ENCODE measurements around the gene DPP6. TPM values are rescaled to one million over a fixed set of nuclear protein-coding genes. Genes with fewer than 3 reads are reported as not detected.

DPP6 gene
- total RNA-seq, 1 donor from 2014 or later = 0.48 TPM

GRCh38 chr7:154472343-154472742 lies 420.1 kb downstream of the DPP6 start:
- Histone ChIP-seq H3K4me2 (ENCODE audit: low read length) (no peak overlapping the region), H3K27me3 (ENCODE audit: insufficient read depth, low read length) (no peaks in the 10 kb centered on the region), H3K36me3 (ENCODE audit: insufficient read depth, low read length) (no peaks in the 10 kb centered on the region), H4K20me1 (ENCODE audit: insufficient read depth, low read length) (no peaks in the 10 kb centered on the region), H3K79me2 (ENCODE audit: insufficient read depth, low read length) (no peaks in the 10 kb centered on the region), H3K4me1 (ENCODE audit: insufficient read depth, low read length) (no peaks in the 10 kb centered on the region), H2AFZ (ENCODE audit: low read depth, low read length) (no peak overlapping the region), H3K9me3 (ENCODE audit: insufficient read depth, low read depth, low read length) (no peaks in the 10 kb centered on the region), H3K4me3 (ENCODE audit: insufficient read depth, low read depth, low read length) (no peak overlapping the region), H3K27ac (ENCODE audit: low read depth, low read length) (no peak overlapping the region), H3K9ac (ENCODE audit: low read length) (no peak overlapping the region)
- no peaks in the 10 kb centered on the region for H3K9me3 Mint-ChIP-seq (ENCODE audit: unreplicated experiment)
- peak overlapping the region; percentile 41 for H3K27ac Mint-ChIP-seq (ENCODE audit: unreplicated experiment)
- peaks cover 2% of the 10 kb centered on the region for H3K27me3 Mint-ChIP-seq (ENCODE audit: low read depth, unreplicated experiment)
- no peaks in the 10 kb centered on the region for H3K36me3 Mint-ChIP-seq (ENCODE audit: low read depth, unreplicated experiment)
- H3K4me3 Mint-ChIP-seq (ENCODE audit: unreplicated experiment) = no peak overlapping the region
- TF ChIP-seq, protein P1, sequence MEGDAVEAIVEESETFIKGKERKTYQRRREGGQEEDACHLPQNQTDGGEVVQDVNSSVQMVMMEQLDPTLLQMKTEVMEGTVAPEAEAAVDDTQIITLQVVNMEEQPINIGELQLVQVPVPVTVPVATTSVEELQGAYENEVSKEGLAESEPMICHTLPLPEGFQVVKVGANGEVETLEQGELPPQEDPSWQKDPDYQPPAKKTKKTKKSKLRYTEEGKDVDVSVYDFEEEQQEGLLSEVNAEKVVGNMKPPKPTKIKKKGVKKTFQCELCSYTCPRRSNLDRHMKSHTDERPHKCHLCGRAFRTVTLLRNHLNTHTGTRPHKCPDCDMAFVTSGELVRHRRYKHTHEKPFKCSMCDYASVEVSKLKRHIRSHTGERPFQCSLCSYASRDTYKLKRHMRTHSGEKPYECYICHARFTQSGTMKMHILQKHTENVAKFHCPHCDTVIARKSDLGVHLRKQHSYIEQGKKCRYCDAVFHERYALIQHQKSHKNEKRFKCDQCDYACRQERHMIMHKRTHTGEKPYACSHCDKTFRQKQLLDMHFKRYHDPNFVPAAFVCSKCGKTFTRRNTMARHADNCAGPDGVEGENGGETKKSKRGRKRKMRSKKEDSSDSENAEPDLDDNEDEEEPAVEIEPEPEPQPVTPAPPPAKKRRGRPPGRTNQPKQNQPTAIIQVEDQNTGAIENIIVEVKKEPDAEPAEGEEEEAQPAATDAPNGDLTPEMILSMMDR (IDR thresholded peaks at IDR 0.05; ENCODE audit: insufficient read depth, low read depth, low read length) = no peak
- no peak for TF ChIP-seq EZH2 (IDR thresholded peaks at IDR 0.05; ENCODE audit: insufficient read depth, low read length)
- H3K4me1 Mint-ChIP-seq (ENCODE audit: low read depth, unreplicated experiment) = no peaks in the 10 kb centered on the region
- DNase-seq (ENCODE audit: low read depth) (no peak), FAIRE-seq (no peak)

- Histone ChIP-seq H3K9me3 (ENCODE audit: insufficient read depth, low read depth, low read length) (no peaks in the 10 kb centered on the region), H3K27me3 (ENCODE audit: insufficient read depth, low read length) (no peaks in the 10 kb centered on the region), H3K4me2 (ENCODE audit: low read length) (no peak overlapping the region), H3K4me1 (ENCODE audit: insufficient read depth, low read length) (no peaks in the 10 kb centered on the region), H3K4me3 (ENCODE audit: insufficient read depth, low read depth, low read length) (no peak overlapping the region), H3K9ac (ENCODE audit: low read length) (no peak overlapping the region), H2AFZ (ENCODE audit: low read depth, low read length) (no peak overlapping the region), H3K27ac (ENCODE audit: low read depth, low read length) (no peak overlapping the region), H4K20me1 (ENCODE audit: insufficient read depth, low read length) (no peaks in the 10 kb centered on the region), H3K79me2 (ENCODE audit: insufficient read depth, low read length) (no peaks in the 10 kb centered on the region), H3K36me3 (ENCODE audit: insufficient read depth, low read length) (no peaks in the 10 kb centered on the region)
- no peaks in the 10 kb centered on the region for H3K4me1 Mint-ChIP-seq (ENCODE audit: low read depth, unreplicated experiment)
- H3K9me3 Mint-ChIP-seq (ENCODE audit: unreplicated experiment) = no peaks in the 10 kb centered on the region
- no peak for TF ChIP-seq EZH2 (IDR thresholded peaks at IDR 0.05; ENCODE audit: insufficient read depth, low read length)
- TF ChIP-seq, protein P1 (IDR thresholded peaks at IDR 0.05; ENCODE audit: insufficient read depth, low read depth, low read length) = no peak
- no peak overlapping the region for H3K27ac Mint-ChIP-seq (ENCODE audit: unreplicated experiment)
- H3K27me3 Mint-ChIP-seq (ENCODE audit: low read depth, unreplicated experiment) = peaks cover 2% of the 10 kb centered on the region
- H3K36me3 Mint-ChIP-seq (ENCODE audit: low read depth, unreplicated experiment) = no peaks in the 10 kb centered on the region
- H3K4me3 Mint-ChIP-seq (ENCODE audit: unreplicated experiment) = no peak overlapping the region
- no peak for DNase-seq (ENCODE audit: low read depth)
- FAIRE-seq = no peak
Measured at GRCh38 chr7:154473360-154473759, 421.2 kb downstream of the DPP6 start.

DNA sequence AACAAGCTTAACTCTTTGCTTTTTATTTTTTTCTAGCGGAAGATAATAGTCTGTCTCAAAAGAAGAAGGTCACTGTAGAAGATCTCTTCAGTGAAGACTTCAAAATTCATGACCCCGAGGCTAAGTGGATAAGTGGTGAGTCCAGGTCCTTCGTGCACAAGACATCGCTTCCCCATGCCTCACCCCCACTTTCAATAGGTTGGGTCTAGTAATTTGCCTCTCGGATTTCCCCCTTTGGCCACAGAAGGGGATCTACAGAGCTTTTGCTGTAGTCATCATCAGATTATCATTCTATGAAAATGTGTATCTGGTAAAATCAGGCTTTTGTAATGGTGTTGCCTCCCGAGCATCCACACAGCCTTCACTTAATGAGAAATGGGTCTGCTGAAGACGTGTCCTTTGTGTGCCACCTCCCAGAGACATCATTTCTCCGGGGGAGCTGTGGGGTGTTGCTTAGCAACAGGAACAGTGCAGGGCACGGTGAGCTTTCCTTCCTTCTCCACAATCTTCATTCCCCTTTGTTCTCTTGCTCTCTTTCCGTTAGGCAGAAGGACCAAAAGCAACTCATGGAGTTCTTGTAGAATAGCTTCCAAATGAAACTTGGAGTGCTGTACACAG lies 422.8 kb downstream of the DPP6 start:
- H3K9me3 Mint-ChIP-seq (ENCODE audit: unreplicated experiment) = no peaks in the 10 kb centered on the region
- H3K9ac ChIP-seq (ENCODE audit: low read length) = no peak overlapping the region
- H3K4me3 Mint-ChIP-seq (ENCODE audit: unreplicated experiment) = no peak overlapping the region
- no peaks in the 10 kb centered on the region for H3K4me1 ChIP-seq (ENCODE audit: insufficient read depth, low read length)
- H3K9me3 ChIP-seq (ENCODE audit: insufficient read depth, low read depth, low read length) = no peaks in the 10 kb centered on the region
- H3K4me3 ChIP-seq (ENCODE audit: insufficient read depth, low read depth, low read length) = no peak overlapping the region
- H3K4me2 ChIP-seq (ENCODE audit: low read length) = no peak overlapping the region
- H3K79me2 ChIP-seq (ENCODE audit: insufficient read depth, low read length) = no peaks in the 10 kb centered on the region
- no peaks in the 10 kb centered on the region for H3K36me3 ChIP-seq (ENCODE audit: insufficient read depth, low read length)
- no peaks in the 10 kb centered on the region for H3K4me1 Mint-ChIP-seq (ENCODE audit: low read depth, unreplicated experiment)
- no peaks in the 10 kb centered on the region for H3K27me3 ChIP-seq (ENCODE audit: insufficient read depth, low read length)
- H4K20me1 ChIP-seq (ENCODE audit: insufficient read depth, low read length) = no peaks in the 10 kb centered on the region
- no peak overlapping the region for H3K27ac Mint-ChIP-seq (ENCODE audit: unreplicated experiment)
- H3K36me3 Mint-ChIP-seq (ENCODE audit: low read depth, unreplicated experiment) = no peaks in the 10 kb centered on the region
- FAIRE-seq (no peak), DNase-seq (ENCODE audit: low read depth) (no peak)
- H3K27me3 Mint-ChIP-seq (ENCODE audit: low read depth, unreplicated experiment) = peaks cover 2% of the 10 kb centered on the region
- TF ChIP-seq, protein P1 (IDR thresholded peaks at IDR 0.05; ENCODE audit: insufficient read depth, low read depth, low read length) = no peak
- TF ChIP-seq EZH2 (IDR thresholded peaks at IDR 0.05; ENCODE audit: insufficient read depth, low read length) = no peak
- H3K27ac ChIP-seq (ENCODE audit: low read depth, low read length) = no peak overlapping the region
- H2AFZ ChIP-seq (ENCODE audit: low read depth, low read length) = no peak overlapping the region
